HepG2 (cell line): ENCODE results near the gene ARHGEF26. TPM values are rescaled to one million over a fixed set of nuclear protein-coding genes. Genes with fewer than 3 reads are reported as not detected.

ENCODE experiments used
- ATAC-seq: fragments of 200-7000 bp; cut with Tn5 transposase; 3 replicates; pipeline ENCODE4 v1.9.1; 2020; ENCODE audit warnings: mild to moderate bottlenecking, moderate library complexity
- BruUV-seq: library from RNA; stranded (reverse); fragments of 400-500 nt; replicated peaks from 2 replicates; lab custom pipeline; 2021; lab: Mats Ljungman, UMichigan
- CTCF ChIA-PET: fragments of 300-600 bp; formaldehyde crosslinking; extraction: SDS; loops from one replicate; lab custom pipeline; 2021; ENCODE audit warnings: low total read pairs, inconsistent platforms, low intra/inter-chr PET ratio; lab: Yijun Ruan, JAX
- POLR2A ChIA-PET: fragments of 350-600 bp; sonication (Branson Sonifier 250); formaldehyde crosslinking; loops from one replicate; lab custom pipeline; 2020; ENCODE audit warnings: antibody characterized with exemption, inconsistent platforms; lab: Yijun Ruan, JAX
- DNase-seq: peaks from one replicate; pipeline ENCODE4 v3.0.0-alpha.2; 2015; ENCODE audit warnings: low spot score
- FAIRE-seq: peaks from 3 replicates; lab custom pipeline; 2011; peaks lifted over from hg19 to GRCh38; lab: Jason Lieb, UNC
- H2AFZ ChIP-seq: one replicate; pipeline ENCODE4 v1.6.1; 2011; ENCODE audit warnings: low read length, inconsistent platforms
- H3K27ac ChIP-seq: fragments of 300-600 bp; 3 replicates; pipeline ENCODE4 v1.8.0; 2011; ENCODE audit warnings: mixed run types, mild to moderate bottlenecking, mixed read lengths, low read length, inconsistent platforms; ENCODE audit not compliant: insufficient read depth; ENCODE audit errors: extremely low read length
- H3K27me3 ChIP-seq, 2 experiments: fragments of 200-600 bp in 1 of 2; 2 replicates in 1 of 2; 3 replicates in 1 of 2; pipeline versions ENCODE4 v1.6.0 to v1.8.0; 2011; ENCODE audit warnings: low read length in 2 of 2, mild to moderate bottlenecking in 2 of 2, moderate library complexity in 2 of 2, inconsistent platforms in 1 of 2; ENCODE audit not compliant: insufficient read depth in 2 of 2, control insufficient read depth in 1 of 2
- H3K36me3 ChIP-seq, 2 experiments: fragments of 200-600 bp in 1 of 2; replicated peaks in 1 of 2; 2 replicates in 1 of 2; 3 replicates in 1 of 2; pipeline versions ENCODE4 v1.5.1 to v1.8.0; 2011; ENCODE audit warnings: low read length in 2 of 2, inconsistent platforms in 1 of 2; ENCODE audit not compliant: insufficient read depth in 2 of 2, control insufficient read depth in 1 of 2
- H3K4me1 ChIP-seq: 2 replicates; pipeline ENCODE4 v1.5.1; 2012; ENCODE audit warnings: low read length, inconsistent platforms; ENCODE audit not compliant: insufficient read depth
- H3K4me2 ChIP-seq: 2 replicates; pipeline ENCODE4 v1.6.0; 2011; ENCODE audit warnings: low read depth, low read length, inconsistent platforms
- H3K4me3 ChIP-seq, 3 experiments: fragments of 200-600 bp in 1 of 3; sonication (generic), shearing (Covaris generic) in 1 of 3; replicated peaks in 1 of 3; 2 replicates each; pipeline ENCODE4 v1.5.1; 2011 to 2016; ENCODE audit warnings: low read length in 3 of 3, inconsistent platforms in 2 of 3, low read depth in 2 of 3, mild to moderate bottlenecking in 2 of 3, control low read depth in 1 of 3, mixed read lengths in 1 of 3; ENCODE audit not compliant: insufficient read depth in 1 of 3
- H3K79me2 ChIP-seq: one replicate; pipeline ENCODE4 v1.6.1; 2011; ENCODE audit warnings: low read length, inconsistent platforms; ENCODE audit not compliant: insufficient read depth
- H3K9ac ChIP-seq: 2 replicates; pipeline ENCODE4 v1.6.0; 2011; ENCODE audit warnings: mild to moderate bottlenecking, low read depth, low read length, inconsistent platforms; ENCODE audit not compliant: insufficient read depth
- H3K9me3 ChIP-seq: 2 replicates; pipeline ENCODE4 v1.5.1; 2012; ENCODE audit warnings: mild to moderate bottlenecking, low read length
- H4K20me1 ChIP-seq: 2 replicates; pipeline ENCODE4 v1.6.0; 2011; ENCODE audit warnings: inconsistent platforms, mild to moderate bottlenecking, low read length, moderate library complexity; ENCODE audit not compliant: insufficient read depth
- BHLHE40 ChIP-seq: IDR thresholded peaks from 2 replicates; pipeline ENCODE4 v1.6.1; 2011; ENCODE audit warnings: low read length, improper control_type of control experiment
- CAMTA2 ChIP-seq: sonication (generic); formaldehyde crosslinking; IDR thresholded peaks from 2 replicates; pipeline ENCODE4 v1.4.0; 2020; ENCODE audit warnings: mild to moderate bottlenecking, missing genetic modification reagents, borderline replicate concordance
- CREBL2 ChIP-seq: sonication (generic); formaldehyde crosslinking; IDR thresholded peaks from 2 replicates; pipeline ENCODE4 v1.8.1; 2023; ENCODE audit warnings: missing genetic modification reagents, mild to moderate bottlenecking, borderline replicate concordance
- FOXA1 ChIP-seq, 2 experiments: fragments of 450-650 bp in 1 of 2; sonication (generic) in 1 of 2; formaldehyde crosslinking in 1 of 2; IDR thresholded peaks; 2 replicates each; pipeline versions ENCODE4 v1.4.0 to v1.6.1; 2016 to 2020; ENCODE audit warnings: missing genetic modification reagents in 1 of 2
- HBP1 ChIP-seq: IDR thresholded peaks from 2 replicates; pipeline ENCODE4 v1.6.1; 2016; ENCODE audit warnings: low read depth, control low read depth
- KAT2B ChIP-seq: fragments of 150-350 bp; IDR thresholded peaks from 2 replicates; pipeline ENCODE4 v1.6.1; 2014; ENCODE audit warnings: low read depth, low read length, borderline replicate concordance
- NBN ChIP-seq: fragments of 450-650 bp; conservative IDR thresholded peaks from 2 replicates; pipeline ENCODE4 v1.6.1; 2017
- PREB ChIP-seq: sonication (generic); formaldehyde crosslinking; IDR thresholded peaks from 2 replicates; pipeline ENCODE4 v1.4.0; 2020; ENCODE audit warnings: missing genetic modification reagents
- TCF7L2 ChIP-seq: IDR thresholded peaks from 2 replicates; pipeline ENCODE4 v1.6.1; 2011; ENCODE audit warnings: mild to moderate bottlenecking, low read depth, low read length, moderate library complexity
- UBTF ChIP-seq: sonication (generic); formaldehyde crosslinking; IDR thresholded peaks from 2 replicates; pipeline ENCODE4 v1.4.0; 2020; ENCODE audit warnings: mild to moderate bottlenecking, missing genetic modification reagents
- YY1 ChIP-seq: IDR thresholded peaks from 2 replicates; pipeline ENCODE4 v1.6.1; 2011; ENCODE audit warnings: low read length, low read depth, moderate library complexity, mild to moderate bottlenecking; ENCODE audit not compliant: insufficient read depth, insufficient replicate concordance
- ZBTB7A ChIP-seq: sonication (generic); formaldehyde crosslinking; IDR thresholded peaks from 2 replicates; pipeline ENCODE4 v1.8.0; 2022; ENCODE audit warnings: mild to moderate bottlenecking, missing genetic modification reagents
- ZNF597 ChIP-seq: sonication (generic); formaldehyde crosslinking; IDR thresholded peaks from 2 replicates; pipeline ENCODE4 v1.5.0; 2020; ENCODE audit warnings: missing genetic modification reagents
- WGBS: methylation state at CpG from one replicate; pipeline ENCODE4 v1.1.6; 2017; ENCODE audit warnings: low lambda C conversion rate; 5-methylcytosine and 5-hydroxymethylcytosine counted together
- in situ Hi-C: cut with HindIII; loops from 2 replicates; pipeline ENCODE4 v1.10.0; 2017; ENCODE audit warnings: low pct_unique_long_range_greater_than_20kb; ENCODE audit not compliant: extremely low pct_ligation_motif_present
- intact Hi-C: fragments of 100-400 bp; cut with micrococcal nuclease; formaldehyde crosslinking; loops from one replicate; pipeline ENCODE4 v1.10.0; 2022; ENCODE audit not compliant: unreplicated experiment
- polyA plus RNA-seq, 8 experiments: library from polyadenylated mRNA; depleted of rRNA in 3 of 8; stranded (reverse) in 7 of 8; unstranded in 1 of 8; fragments of >200 nt; fragmentation: Illumina TruSeq in 4 of 8; extraction: Trizol in 4 of 8; gene quantifications; 2 replicates each; pipeline versions ENCODE4 v1.2.1 to v1.2.3, GENCODE V29; 2011 to 2016; ENCODE audit warnings: low read depth in 4 of 8, missing spikeins in 1 of 8, mixed read lengths in 1 of 8; ENCODE audit not compliant: insufficient read depth in 1 of 8
- total RNA-seq, 5 experiments: library from RNA; depleted of rRNA; stranded (reverse); fragments of >200 nt; fragmentation: Illumina TruSeq; extraction: Trizol; gene quantifications; 2 replicates each; pipeline ENCODE4 v1.2.3, GENCODE V29; 2016; ENCODE audit warnings: low read depth in 1 of 5

The ARHGEF26 gene
- total and polyA plus RNA-seq, 2 of the 13 experiments (the other 11 are each of a cell fraction or from before 2014, with no cell fraction given) = 0.74 to 6.1 TPM

- H3K27ac ChIP-seq = no peak overlapping the region
- no peak overlapping the region for H2AFZ ChIP-seq
- DNase-seq (no peak), FAIRE-seq (no peak), ATAC-seq (no peak)
- no peak overlapping the region for H3K4me2 ChIP-seq
- 100% methylated on average over 1 of the region's 1 CpG for WGBS
- no peak overlapping the region for H3K9ac ChIP-seq
- ChIA-PET CTCF (no interaction called here), POLR2A (no interaction called here)
- H3K4me1 ChIP-seq = peaks cover 11% of the 10 kb centered on the region
- no peaks in the 10 kb centered on the region for H3K27me3 ChIP-seq
- no peaks in the 10 kb centered on the region for H4K20me1 ChIP-seq
- H3K79me2 ChIP-seq = no peaks in the 10 kb centered on the region
- intact Hi-C loops = no loop called here
- no peaks in the 10 kb centered on the region for H3K9me3 ChIP-seq
- no peak overlapping the region for H3K4me3 ChIP-seq
- in situ Hi-C loops = no loop called here
- H3K36me3 ChIP-seq = no peaks in the 10 kb centered on the region
- no TSS peak for BruUV-seq
- TF ChIP-seq YY1 (no peak), CAMTA2 (CRISPR knock-in tag) (no peak), TCF7L2 (no peak), PREB (no peak), NBN (no peak), FOXA1 (IDR thresholded peaks at IDR 0.05) (no peak), FOXA1 (CRISPR knock-in tag; IDR thresholded peaks at IDR 0.05) (no peak), KAT2B (no peak), ZBTB7A (CRISPR knock-in tag) (no peak), ZNF597 (no peak), CREBL2 (CRISPR knock-in tag) (no peak), HBP1 (CRISPR knock-in tag) (no peak), UBTF (CRISPR knock-in tag) (no peak), BHLHE40 (no peak)
Observed at GRCh38 chr3:154218728-154219127, 97.5 kb downstream of the ARHGEF26 start.
